ENCODE results near the gene SYCP1.
"Not testable (repeated sequence)": the region's sequence is repeated elsewhere in the genome, so short reads cannot be mapped to it uniquely, and the experiment has no call there.

- TF ChIP-seq CTCF (tag by site-specific recombination; IDR thresholded peaks at IDR 0.05); ZNF211 (tag by site-specific recombination; IDR thresholded peaks at IDR 0.05; ENCODE audit: low read depth); ZNF529 (tag by site-specific recombination; IDR thresholded peaks at IDR 0.05; ENCODE audit: insufficient replicate concordance): not testable (repeated sequence)
These were observed 164.9 kb downstream of the SYCP1 start for GRCh38 chr1:115019549-115019948.
